GM12874 (cell line): ENCODE results near the gene KLHL6.
A peak's percentile ranks its signal among the peaks of the same experiment; 100 is the strongest.

Experiments
- TF ChIP-seq, protein P1 (sequence below): IDR thresholded peaks from 2 replicates; pipeline ENCODE4 v1.5.1; 2011; ENCODE audit warnings: low read depth, mild to moderate bottlenecking, control low read depth, low read length, moderate library complexity; ENCODE audit not compliant: insufficient read depth

Gene KLHL6

DNA sequence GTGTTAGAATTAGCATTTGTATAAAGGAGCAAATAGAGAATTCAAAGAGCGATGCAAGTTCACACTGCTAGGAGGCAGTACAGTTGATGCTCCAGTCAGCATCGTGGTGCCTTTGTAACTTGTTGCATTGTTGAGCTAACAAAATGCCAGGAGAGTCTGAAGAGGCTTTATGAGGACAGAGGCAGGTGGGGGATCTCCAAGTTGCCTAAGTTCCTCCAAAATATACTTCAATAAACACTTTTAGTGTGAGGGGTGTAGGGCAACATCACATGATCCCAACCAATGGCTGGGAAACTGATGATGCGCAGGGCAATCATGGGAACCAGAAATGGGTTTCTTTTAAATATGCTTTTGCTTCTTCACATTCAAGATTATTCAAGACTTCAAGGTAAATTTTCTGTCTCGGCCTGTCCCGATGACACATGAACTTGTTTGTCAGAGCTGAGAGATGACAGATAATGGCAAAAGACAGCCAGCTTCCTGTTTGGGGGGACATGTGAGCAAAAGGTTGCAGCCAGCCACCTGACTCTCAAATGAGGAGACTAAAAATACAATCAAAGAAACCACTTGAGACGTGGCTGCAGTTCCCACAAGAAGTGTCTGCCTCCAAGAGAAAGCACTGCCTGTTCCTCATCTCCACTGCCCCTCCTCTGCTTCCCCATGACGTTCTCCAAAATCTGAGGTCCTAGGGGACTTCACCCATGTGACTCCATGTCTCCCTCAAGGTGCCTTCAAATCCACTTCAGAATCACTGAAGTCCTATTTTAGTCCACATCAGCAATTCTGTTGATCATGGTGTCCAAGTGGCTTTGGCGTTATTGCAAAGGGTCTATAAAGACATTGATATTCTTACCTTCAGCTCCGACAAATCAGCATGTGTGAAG, 39.3 kb downstream of the KLHL6 start:
- TF ChIP-seq, protein P1, sequence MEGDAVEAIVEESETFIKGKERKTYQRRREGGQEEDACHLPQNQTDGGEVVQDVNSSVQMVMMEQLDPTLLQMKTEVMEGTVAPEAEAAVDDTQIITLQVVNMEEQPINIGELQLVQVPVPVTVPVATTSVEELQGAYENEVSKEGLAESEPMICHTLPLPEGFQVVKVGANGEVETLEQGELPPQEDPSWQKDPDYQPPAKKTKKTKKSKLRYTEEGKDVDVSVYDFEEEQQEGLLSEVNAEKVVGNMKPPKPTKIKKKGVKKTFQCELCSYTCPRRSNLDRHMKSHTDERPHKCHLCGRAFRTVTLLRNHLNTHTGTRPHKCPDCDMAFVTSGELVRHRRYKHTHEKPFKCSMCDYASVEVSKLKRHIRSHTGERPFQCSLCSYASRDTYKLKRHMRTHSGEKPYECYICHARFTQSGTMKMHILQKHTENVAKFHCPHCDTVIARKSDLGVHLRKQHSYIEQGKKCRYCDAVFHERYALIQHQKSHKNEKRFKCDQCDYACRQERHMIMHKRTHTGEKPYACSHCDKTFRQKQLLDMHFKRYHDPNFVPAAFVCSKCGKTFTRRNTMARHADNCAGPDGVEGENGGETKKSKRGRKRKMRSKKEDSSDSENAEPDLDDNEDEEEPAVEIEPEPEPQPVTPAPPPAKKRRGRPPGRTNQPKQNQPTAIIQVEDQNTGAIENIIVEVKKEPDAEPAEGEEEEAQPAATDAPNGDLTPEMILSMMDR: 0 out of 2 replicates have a peak, but pooled peaks have one; percentile 19

DNA sequence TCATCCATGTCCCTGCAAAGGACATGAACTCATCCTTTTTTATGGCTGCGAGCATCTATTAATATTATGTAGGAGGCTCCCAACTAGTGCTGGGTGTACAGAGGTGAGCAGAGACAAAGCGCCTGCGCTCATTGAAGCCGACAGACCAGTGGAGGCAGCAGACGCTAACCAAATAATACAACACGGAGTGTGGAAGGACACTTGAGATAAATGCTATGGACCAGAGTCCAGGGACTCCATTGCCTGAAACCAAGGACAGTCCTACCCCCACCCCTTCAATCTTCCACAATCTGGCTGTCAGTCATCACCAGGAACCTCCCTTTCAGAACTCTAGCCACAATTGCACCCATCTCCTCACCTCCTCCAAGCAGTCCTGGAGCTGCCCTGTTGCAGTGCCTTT, 41.5 kb downstream of the KLHL6 start:
- TF ChIP-seq, protein P1: no peak

DNA sequence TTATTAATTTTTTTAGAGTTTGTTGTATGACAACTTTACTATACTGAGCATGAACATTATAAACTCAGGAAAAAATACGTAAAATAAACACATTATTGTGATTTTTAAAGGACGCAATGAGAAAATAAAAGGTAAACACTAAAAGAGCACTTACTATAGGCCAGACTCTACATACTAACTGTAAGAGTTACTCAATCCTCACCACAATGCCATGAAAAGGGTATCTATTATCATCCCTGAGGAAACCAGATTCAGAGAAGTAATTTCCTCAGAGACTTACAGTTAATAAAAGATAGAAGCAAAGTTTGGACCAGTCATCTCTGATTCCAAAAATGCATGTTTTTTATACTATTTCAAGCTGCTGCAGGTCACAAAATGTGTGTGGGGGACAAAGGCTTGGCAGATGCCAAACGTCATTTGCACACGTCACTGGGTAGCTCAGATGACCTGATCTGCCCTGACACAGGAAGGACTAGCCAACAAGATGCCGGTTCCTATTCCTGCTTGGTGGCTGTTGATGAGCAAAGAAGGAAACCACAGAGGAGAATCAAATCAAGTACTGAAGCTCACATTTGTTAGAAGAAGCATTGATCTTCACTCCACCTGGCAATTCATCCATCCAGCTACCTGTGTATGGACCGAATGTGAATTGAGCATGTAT, 42.3 kb downstream of the KLHL6 start:
- TF ChIP-seq, protein P1: no peak

DNA sequence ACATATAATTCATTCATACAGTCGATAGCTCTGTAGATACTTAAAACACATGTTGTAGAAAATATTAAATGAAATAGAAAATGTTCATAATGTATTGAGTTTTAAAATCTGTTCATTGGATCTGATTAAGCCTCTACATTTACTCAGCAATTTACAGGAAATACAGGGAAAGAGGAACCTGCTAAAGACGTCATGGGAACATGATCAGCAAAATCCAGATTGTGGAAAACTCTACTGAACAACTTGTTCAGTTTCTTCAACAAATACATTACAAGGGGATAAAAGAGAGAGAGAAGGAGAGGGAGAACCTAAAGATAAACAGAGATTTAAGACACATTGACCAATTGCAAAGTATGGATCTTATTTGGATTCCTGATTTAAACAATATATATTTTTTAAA, 46.7 kb downstream of the KLHL6 start:
- TF ChIP-seq, protein P1: no peak

DNA sequence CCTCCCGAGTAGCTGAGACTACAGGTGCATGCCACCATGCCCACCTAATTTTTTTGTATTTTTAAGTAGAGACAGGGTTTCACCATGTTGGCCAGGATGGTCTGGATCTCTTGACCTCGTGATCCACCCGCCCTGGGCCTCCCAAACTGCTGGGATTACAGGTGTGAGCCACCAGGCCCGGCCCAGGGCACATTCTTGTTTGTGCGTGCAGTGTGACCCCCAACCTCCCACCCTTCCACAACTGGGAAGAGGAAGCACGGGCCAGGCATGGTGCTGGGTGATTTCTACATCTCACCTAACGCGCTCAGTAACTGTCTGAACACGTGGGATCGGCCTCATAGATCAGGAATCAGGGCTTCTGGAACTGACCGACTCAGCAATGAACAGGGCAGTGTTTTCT, 48.0 kb downstream of the KLHL6 start:
- TF ChIP-seq, protein P1: no peak

DNA sequence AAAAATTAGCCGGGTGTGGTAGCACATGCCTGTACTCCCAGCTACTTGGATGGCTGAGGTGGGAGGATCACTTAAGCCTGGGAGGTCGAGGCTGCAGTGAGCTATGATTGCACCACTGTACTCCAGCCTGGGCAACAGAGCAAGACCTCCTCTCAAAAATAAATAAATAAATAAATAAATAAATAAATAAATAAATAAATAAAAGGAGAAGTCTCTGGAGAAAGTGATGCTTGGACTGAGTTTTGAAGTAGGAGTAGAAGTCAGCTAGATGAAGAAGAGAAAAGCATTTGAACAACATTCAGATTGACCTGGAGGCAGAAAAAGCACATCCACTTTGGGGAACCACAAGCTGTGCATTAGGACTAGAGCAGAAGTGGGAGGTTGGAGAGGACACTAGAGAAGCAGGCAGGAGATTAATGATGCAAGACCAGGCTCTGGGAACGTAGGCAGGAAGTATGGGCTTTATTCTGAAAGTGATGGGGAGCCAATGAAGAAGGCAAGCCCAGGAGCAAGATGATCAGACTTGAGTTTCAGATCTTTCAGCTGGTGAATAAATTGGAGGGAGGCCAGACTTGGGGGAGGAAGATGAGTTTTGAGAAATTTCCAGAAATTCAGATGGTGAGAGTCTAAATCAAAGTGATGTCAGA, 48.7 kb downstream of the KLHL6 start:
- TF ChIP-seq, protein P1: no peak

DNA sequence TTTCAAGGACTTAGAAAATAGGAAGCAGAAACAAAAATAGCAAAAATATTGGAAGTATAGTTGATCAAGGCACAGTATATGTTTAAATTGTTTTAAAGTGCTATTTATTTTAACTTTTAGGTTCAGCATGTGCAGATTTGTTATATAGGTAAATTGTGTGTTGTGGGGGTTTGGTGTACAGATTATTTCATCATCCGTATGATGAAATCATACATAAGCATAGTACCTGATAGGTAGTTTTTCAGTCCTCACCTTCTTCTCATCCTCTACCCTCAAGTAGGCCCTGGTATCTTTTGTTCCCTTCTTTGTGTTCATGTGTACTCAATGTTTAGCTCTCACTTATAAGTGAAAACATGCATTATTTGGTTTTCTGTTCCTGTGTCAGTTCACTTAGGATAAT, 50.9 kb downstream of the KLHL6 start:
- TF ChIP-seq, protein P1: no peak
